H1 (cell line): ENCODE measurements around the gene STK33. TPM values are rescaled to one million over a fixed set of nuclear protein-coding genes. Genes with fewer than 3 reads are reported as not detected.

Experiments used
- BRCA1 ChIP-seq: IDR thresholded peaks from 2 replicates; pipeline ENCODE4 v1.6.1; 2012; ENCODE audit warnings: low read depth, low read length, improper control_type of control experiment
- CHD2 ChIP-seq: IDR thresholded peaks from 2 replicates; pipeline ENCODE4 v1.6.1; 2012; ENCODE audit warnings: low read length, improper control_type of control experiment
- FOSL1 ChIP-seq: IDR thresholded peaks from 2 replicates; pipeline ENCODE4 v1.6.1; 2011; ENCODE audit warnings: mild to moderate bottlenecking, low read depth, low read length, moderate library complexity; ENCODE audit not compliant: insufficient read depth
- KDM5A ChIP-seq: fragments of 200-600 bp; IDR thresholded peaks from 2 replicates; pipeline ENCODE4 v1.7.1; 2012; ENCODE audit warnings: mild to moderate bottlenecking, low read length, inconsistent platforms, mixed read lengths
- NANOG ChIP-seq: IDR thresholded peaks from 2 replicates; pipeline ENCODE4 v1.6.1; 2011; ENCODE audit warnings: low read length, low read depth, mild to moderate bottlenecking, inconsistent platforms; ENCODE audit not compliant: insufficient read depth, poor library complexity, severe bottlenecking
- SIN3A ChIP-seq, 2 experiments: IDR thresholded peaks in 1 of 2; conservative IDR thresholded peaks in 1 of 2; 2 replicates each; pipeline ENCODE4 v1.6.1; 2011 to 2012; ENCODE audit warnings: low read length in 2 of 2, improper control_type of control experiment in 1 of 2, low read depth in 1 of 2, mild to moderate bottlenecking in 1 of 2
- TAF1 ChIP-seq: IDR thresholded peaks from 2 replicates; pipeline ENCODE4 v1.6.1; 2011; ENCODE audit warnings: mild to moderate bottlenecking, low read depth, low read length
- USF2 ChIP-seq: IDR thresholded peaks from 2 replicates; pipeline ENCODE4 v1.6.1; 2011; ENCODE audit warnings: low read length, improper control_type of control experiment
- polyA plus RNA-seq, 7 experiments: library from polyadenylated mRNA; depleted of rRNA in 3 of 7; stranded (reverse) in 5 of 7; unstranded in 2 of 7; fragments of >200 nt in 5 of 7; fragments of 200-250 nt in 2 of 7; gene quantifications; 1 replicate in 5 of 7; 2 replicates in 1 of 7; 4 replicates in 1 of 7; pipeline versions ENCODE4 v1.2.1 to v1.2.3, GENCODE V29; 2011 to 2013; ENCODE audit warnings: missing spikeins in 2 of 7, mixed read lengths in 2 of 7
- total RNA-seq: library from RNA; stranded (reverse); fragmentation: NEBNext Ultra II Directional; extraction: Animal tissue kit (Norgen Biotek cat#: 25700); gene quantifications from 2 replicates; pipeline ENCODE4 v1.2.1, GENCODE V29; 2021
- TF ChIP-seq, protein P1 (sequence below): IDR thresholded peaks from 2 replicates; pipeline ENCODE4 v1.6.1; 2012; ENCODE audit warnings: low read length, inconsistent platforms

The STK33 gene
- total and polyA plus RNA-seq, 2 of the 8 experiments (the other 6 are each of a cell fraction or from before 2014, with no cell fraction given), result 8.8 to 25.1 TPM

DNA sequence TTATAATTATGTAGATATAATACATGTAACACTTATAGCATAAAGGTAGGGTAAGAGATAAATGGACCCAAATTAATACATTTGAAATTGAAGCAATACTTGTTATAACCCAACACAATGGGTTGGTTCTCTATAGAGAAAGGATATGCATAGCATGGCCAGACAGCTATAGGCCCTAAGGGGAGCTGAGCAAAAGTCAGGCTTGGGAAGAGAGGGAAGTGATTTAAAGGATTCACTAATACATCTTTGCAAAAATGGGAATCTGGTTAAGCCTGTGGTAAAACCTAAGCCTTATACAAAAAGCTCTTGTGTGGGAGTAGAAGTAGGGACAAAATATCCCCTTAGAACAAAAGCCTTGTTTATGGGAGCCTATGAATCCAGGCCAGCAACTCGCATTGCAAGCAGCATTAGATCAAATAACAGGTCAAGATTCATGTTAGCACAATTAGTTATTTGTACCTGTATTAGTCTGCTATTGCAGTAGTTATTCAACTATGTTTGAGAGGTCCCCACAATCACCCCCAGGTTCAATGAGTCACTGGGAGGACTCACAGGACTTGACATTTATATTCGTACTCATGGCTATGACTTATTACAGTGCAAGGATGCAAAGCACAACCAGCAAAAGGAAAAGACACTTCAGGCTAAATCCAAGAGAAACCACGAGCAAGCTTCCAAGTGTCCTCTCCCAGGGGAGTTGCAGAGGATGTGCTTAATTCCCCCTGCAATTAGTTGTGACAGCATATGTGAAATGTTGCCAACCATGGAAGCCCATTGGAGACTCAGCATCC, 185.7 kb downstream of the STK33 start (continued):
- TF ChIP-seq, protein P1, sequence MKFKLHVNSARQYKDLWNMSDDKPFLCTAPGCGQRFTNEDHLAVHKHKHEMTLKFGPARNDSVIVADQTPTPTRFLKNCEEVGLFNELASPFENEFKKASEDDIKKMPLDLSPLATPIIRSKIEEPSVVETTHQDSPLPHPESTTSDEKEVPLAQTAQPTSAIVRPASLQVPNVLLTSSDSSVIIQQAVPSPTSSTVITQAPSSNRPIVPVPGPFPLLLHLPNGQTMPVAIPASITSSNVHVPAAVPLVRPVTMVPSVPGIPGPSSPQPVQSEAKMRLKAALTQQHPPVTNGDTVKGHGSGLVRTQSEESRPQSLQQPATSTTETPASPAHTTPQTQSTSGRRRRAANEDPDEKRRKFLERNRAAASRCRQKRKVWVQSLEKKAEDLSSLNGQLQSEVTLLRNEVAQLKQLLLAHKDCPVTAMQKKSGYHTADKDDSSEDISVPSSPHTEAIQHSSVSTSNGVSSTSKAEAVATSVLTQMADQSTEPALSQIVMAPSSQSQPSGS, result no peak
- no peak for TF ChIP-seq TAF1
- TF ChIP-seq KDM5A, result no peak
- no peak for TF ChIP-seq FOSL1
- no peak for TF ChIP-seq CHD2
- TF ChIP-seq BRCA1, result no peak
- TF ChIP-seq USF2, result no peak
- TF ChIP-seq SIN3A (conservative IDR thresholded peaks at IDR 0.05 in 1 of 2, IDR thresholded peaks at IDR 0.05 in 1 of 2; ENCODE audit: low read depth in 1 of 2, low read length in 2 of 2), result no peak
- no peak for TF ChIP-seq NANOG
- TF ChIP-seq, all 59 proteins: peak for 0
